MM.1S (cell line): ENCODE data around the gene USF2.

Experiments used
- DNase-seq: peaks from one replicate; pipeline ENCODE4 v3.0.0-alpha.2; 2015
- H2AFZ ChIP-seq: fragments of 300-600 bp; sonication (generic); 2 replicates; pipeline ENCODE4 v1.6.0; 2016; ENCODE audit warnings: antibody characterized with exemption, low read length
- H3F3A ChIP-seq: fragments of 300-600 bp; sonication (generic); 2 replicates; pipeline ENCODE4 v1.6.1; 2016; ENCODE audit warnings: mild to moderate bottlenecking, antibody characterized with exemption, low read length, moderate library complexity, mixed read lengths; ENCODE audit not compliant: insufficient read depth
- H3K27ac ChIP-seq: fragments of 300-600 bp; sonication (generic); 2 replicates; pipeline ENCODE4 v1.5.1; 2016; ENCODE audit warnings: mild to moderate bottlenecking, low read length
- H3K27me3 ChIP-seq: fragments of 300-600 bp; sonication (generic); replicated peaks from 2 replicates; pipeline ENCODE4 v1.6.0; 2016; ENCODE audit warnings: low read length; ENCODE audit not compliant: insufficient read depth
- H3K36me3 ChIP-seq: fragments of 300-600 bp; sonication (generic); replicated peaks from 2 replicates; pipeline ENCODE4 v1.6.1; 2016; ENCODE audit warnings: mild to moderate bottlenecking, low read length, mixed read lengths; ENCODE audit not compliant: insufficient read depth
- H3K4me1 ChIP-seq: fragments of 300-600 bp; sonication (generic); 2 replicates; pipeline ENCODE4 v1.6.1; 2016; ENCODE audit warnings: low read length, mixed read lengths
- H3K4me2 ChIP-seq: fragments of 300-600 bp; sonication (generic); 2 replicates; pipeline ENCODE4 v1.6.0; 2016; ENCODE audit warnings: low read depth, low read length
- H3K4me3 ChIP-seq: fragments of 300-600 bp; sonication (generic); 2 replicates; pipeline ENCODE4 v1.5.1; 2016; ENCODE audit warnings: low read length, mixed read lengths
- H3K79me2 ChIP-seq: fragments of 300-600 bp; sonication (generic); 2 replicates; pipeline ENCODE4 v1.6.1; 2016; ENCODE audit warnings: mixed run types, low read length, mixed read lengths
- H3K9ac ChIP-seq: fragments of 300-600 bp; sonication (generic); 2 replicates; pipeline ENCODE4 v1.6.1; 2016; ENCODE audit warnings: low read length, mixed read lengths
- H3K9me2 ChIP-seq: fragments of 300-600 bp; sonication (generic); replicated peaks from 2 replicates; pipeline ENCODE4 v1.6.1; 2016; ENCODE audit warnings: mild to moderate bottlenecking, low read length, mixed read lengths; ENCODE audit not compliant: insufficient read depth
- H3K9me3 ChIP-seq: fragments of 300-600 bp; sonication (generic); replicated peaks from 2 replicates; pipeline ENCODE4 v1.6.1; 2016; ENCODE audit warnings: mild to moderate bottlenecking, low read length, mixed read lengths; ENCODE audit not compliant: insufficient read depth
- H4K20me1 ChIP-seq: fragments of 300-600 bp; sonication (generic); 2 replicates; pipeline ENCODE4 v1.6.1; 2016; ENCODE audit warnings: mild to moderate bottlenecking, low read length, moderate library complexity, mixed read lengths; ENCODE audit not compliant: insufficient read depth
- EZH2 ChIP-seq: fragments of 300-600 bp; sonication (generic); optimal IDR thresholded peaks from 2 replicates; pipeline ENCODE3; 2017; ENCODE audit warnings: low read depth, mild to moderate bottlenecking, antibody characterized with exemption, low read length, mixed read lengths
- EZH2phosphoT487 ChIP-seq: fragments of 300-600 bp; sonication (generic); IDR thresholded peaks from 2 replicates; pipeline ENCODE4 v1.6.1; 2018; ENCODE audit warnings: antibody characterized with exemption, low read length
- TF ChIP-seq, protein P1 (sequence below): fragments of 300-600 bp; sonication (generic); IDR thresholded peaks from 2 replicates; pipeline ENCODE4 v1.5.1; 2016; ENCODE audit warnings: antibody characterized with exemption, low read length, mixed read lengths

Gene USF2

DNA sequence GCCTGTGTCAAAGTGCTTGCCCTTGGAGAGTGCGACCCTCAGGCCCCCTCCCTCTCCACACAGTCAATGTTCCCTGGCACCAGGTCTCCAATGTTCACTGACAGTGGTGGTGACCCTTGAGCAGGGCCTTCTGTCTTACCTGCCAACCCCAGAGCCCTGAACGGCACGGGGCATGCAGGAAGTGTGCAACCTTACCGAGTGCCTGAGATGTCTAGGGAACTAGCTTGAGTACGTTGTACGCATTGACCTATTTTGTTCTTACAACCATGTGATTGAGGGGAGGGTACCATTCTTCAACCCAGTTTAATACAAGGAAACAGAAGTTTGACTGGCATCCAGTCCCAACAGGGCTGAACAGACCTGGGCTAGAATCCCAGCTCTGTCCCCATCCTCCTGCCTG lies 36.4 kb downstream of the USF2 start:
- Histone ChIP-seq H3K9me2 (no peaks in the 10 kb centered on the region), H3K36me3 (no peaks in the 10 kb centered on the region), H3K4me2 (no peak overlapping the region), H3F3A (no peaks in the 10 kb centered on the region), H4K20me1 (no peaks in the 10 kb centered on the region), H3K4me1 (no peaks in the 10 kb centered on the region), H3K79me2 (no peaks in the 10 kb centered on the region), H3K9ac (no peak overlapping the region), H3K27me3 (peaks cover 52% of the 10 kb centered on the region), H3K27ac (no peak overlapping the region), H2AFZ (no peak overlapping the region), H3K9me3 (no peaks in the 10 kb centered on the region), H3K4me3 (no peak overlapping the region)
- DNase-seq: no peak
- no peak for TF ChIP-seq EZH2
- TF ChIP-seq EZH2phosphoT487: no peak
- TF ChIP-seq, protein P1, sequence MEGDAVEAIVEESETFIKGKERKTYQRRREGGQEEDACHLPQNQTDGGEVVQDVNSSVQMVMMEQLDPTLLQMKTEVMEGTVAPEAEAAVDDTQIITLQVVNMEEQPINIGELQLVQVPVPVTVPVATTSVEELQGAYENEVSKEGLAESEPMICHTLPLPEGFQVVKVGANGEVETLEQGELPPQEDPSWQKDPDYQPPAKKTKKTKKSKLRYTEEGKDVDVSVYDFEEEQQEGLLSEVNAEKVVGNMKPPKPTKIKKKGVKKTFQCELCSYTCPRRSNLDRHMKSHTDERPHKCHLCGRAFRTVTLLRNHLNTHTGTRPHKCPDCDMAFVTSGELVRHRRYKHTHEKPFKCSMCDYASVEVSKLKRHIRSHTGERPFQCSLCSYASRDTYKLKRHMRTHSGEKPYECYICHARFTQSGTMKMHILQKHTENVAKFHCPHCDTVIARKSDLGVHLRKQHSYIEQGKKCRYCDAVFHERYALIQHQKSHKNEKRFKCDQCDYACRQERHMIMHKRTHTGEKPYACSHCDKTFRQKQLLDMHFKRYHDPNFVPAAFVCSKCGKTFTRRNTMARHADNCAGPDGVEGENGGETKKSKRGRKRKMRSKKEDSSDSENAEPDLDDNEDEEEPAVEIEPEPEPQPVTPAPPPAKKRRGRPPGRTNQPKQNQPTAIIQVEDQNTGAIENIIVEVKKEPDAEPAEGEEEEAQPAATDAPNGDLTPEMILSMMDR: no peak

DNA sequence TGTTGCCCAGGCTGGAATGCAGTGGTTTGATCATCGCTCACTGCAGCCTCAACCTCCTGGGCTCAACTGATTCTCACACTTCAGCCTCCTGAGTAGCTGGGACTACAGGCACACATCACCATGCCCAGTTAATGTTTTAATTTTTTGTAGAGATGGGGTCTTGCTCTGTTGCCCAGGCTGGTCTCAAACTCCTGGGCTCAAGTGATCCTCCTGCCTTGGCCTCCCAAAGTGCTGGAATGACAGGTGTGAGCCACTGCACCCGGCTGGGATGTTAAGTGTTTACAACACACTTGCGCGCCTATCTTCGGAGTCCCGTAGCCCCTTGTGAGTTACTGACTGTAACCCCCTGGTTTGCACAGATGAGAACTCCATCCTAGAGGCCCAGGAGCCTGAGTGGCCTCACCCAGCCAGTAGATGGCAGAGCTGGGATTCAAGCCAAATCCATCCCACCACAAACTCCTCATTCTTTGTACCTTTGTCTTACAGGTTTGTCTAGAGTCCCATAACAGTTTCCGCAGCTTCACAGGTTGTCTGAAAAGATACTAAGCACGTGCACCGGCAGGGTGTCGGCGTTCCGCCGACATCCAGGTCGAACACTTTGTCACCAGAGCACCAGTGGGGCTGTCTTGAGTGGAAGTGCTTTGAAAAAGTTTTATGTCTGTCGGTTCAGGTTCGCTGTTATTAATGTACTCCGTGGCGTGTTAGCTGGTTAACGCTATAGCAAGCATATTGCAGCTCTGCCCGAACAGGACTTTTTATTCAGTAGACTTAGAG lies 37.9 kb downstream of the USF2 start:
- Histone ChIP-seq H3K4me1 (no peaks in the 10 kb centered on the region), H3K4me3 (no peak overlapping the region), H3K27me3 (peaks cover 45% of the 10 kb centered on the region), H3K27ac (no peak overlapping the region), H3K9ac (no peak overlapping the region), H3K9me3 (no peaks in the 10 kb centered on the region), H3K79me2 (no peaks in the 10 kb centered on the region), H4K20me1 (no peaks in the 10 kb centered on the region), H3K9me2 (no peaks in the 10 kb centered on the region), H3K4me2 (no peak overlapping the region), H2AFZ (no peak overlapping the region), H3K36me3 (no peaks in the 10 kb centered on the region), H3F3A (no peaks in the 10 kb centered on the region)
- TF ChIP-seq EZH2: no peak
- TF ChIP-seq, protein P1: peak; percentile 31
- no peak for DNase-seq

DNA sequence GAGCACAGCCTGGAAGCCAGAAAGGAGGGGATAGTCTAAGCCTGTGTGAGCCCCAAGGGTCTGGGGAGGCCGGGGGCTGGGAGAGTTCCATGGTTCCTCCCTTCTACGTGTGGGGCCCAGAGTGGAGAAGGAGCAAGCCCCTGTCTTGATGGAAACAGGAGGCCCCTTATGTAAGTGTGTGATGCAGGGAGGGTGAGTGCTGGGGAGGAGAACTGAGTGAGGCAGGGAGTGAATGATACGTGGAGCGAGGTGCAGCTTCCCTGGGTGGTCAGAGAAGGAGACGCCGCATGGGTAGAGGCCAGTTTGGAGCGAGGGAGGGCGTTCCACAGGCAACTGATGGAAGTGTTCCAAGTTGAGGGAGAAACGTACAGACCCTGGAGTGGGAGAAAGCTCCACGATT lies 39.2 kb downstream of the USF2 start:
- Histone ChIP-seq H3K27me3 (peaks cover 33% of the 10 kb centered on the region), H3K9me3 (no peaks in the 10 kb centered on the region), H3K4me1 (no peaks in the 10 kb centered on the region), H3K79me2 (no peaks in the 10 kb centered on the region), H3F3A (no peaks in the 10 kb centered on the region), H3K4me3 (no peak overlapping the region), H3K27ac (no peak overlapping the region), H4K20me1 (no peaks in the 10 kb centered on the region), H3K9ac (no peak overlapping the region), H3K4me2 (no peak overlapping the region), H2AFZ (no peak overlapping the region), H3K9me2 (no peaks in the 10 kb centered on the region), H3K36me3 (no peaks in the 10 kb centered on the region)
- no peak for DNase-seq
- no peak for TF ChIP-seq EZH2
- TF ChIP-seq, protein P1: no peak
- TF ChIP-seq EZH2phosphoT487: no peak
